ENCODE results near the gene ERCC6L.

The ERCC6L gene

GRCh38 chrX:72182924-72183323 lies 55.9 kb downstream of the ERCC6L start:
- Histone ChIP-seq H3K36me3 (ENCODE audit: low read length) (no peaks in the 10 kb centered on the region), H3K9me2 (replicated peaks; ENCODE audit: insufficient read depth, low read length) (no peaks in the 10 kb centered on the region), H4K20me1 (ENCODE audit: low read depth, low read length) (no peaks in the 10 kb centered on the region), H3K4me2 (ENCODE audit: low read depth, low read length, poor library complexity, severe bottlenecking) (peak overlapping the region; percentile 64), H3F3A (ENCODE audit: insufficient read depth) (peaks cover 8% of the 10 kb centered on the region; the same call in 1 of the 2 replicates), H2AFZ (ENCODE audit: low read depth, low read length, severe bottlenecking) (no peak overlapping the region), H3K4me3 (ENCODE audit: insufficient read depth, low read length, poor library complexity, severe bottlenecking) (no peak overlapping the region), H3K9me3 (ENCODE audit: insufficient read depth, low read length) (no peaks in the 10 kb centered on the region), H3K79me2 (ENCODE audit: insufficient read depth, low read length) (peaks cover 19% of the 10 kb centered on the region), H3K27me3 (ENCODE audit: low read length) (no peaks in the 10 kb centered on the region), H3K9ac (ENCODE audit: low read length) (0 out of 2 replicates have a peak overlapping the region, but pooled peaks have one; percentile 81), H3K27ac (ENCODE audit: low read depth, low read length) (no peak overlapping the region)
- TF ChIP-seq CTCF (IDR thresholded peaks at IDR 0.05; ENCODE audit: insufficient read depth, low read length, poor library complexity, severe bottlenecking) (no peak), EZH2phosphoT487 (conservative IDR thresholded peaks at IDR 0.05; ENCODE audit: low read length) (no peak)

GRCh38 chrX:72181178-72182125 lies 57.4 kb downstream of the ERCC6L start, which contains the start of gene PIN4:
Gene PIN4 (plus strand): TSS chrX:72181757. CDS start chrX:72181786, 29 bp downstream.
- Histone ChIP-seq H3K79me2 (ENCODE audit: insufficient read depth, low read length) (peaks cover 19% of the 10 kb centered on the region), H2AFZ (ENCODE audit: low read depth, low read length, severe bottlenecking) (peak within 1 kb of the TSS; percentile 87), H3K36me3 (ENCODE audit: low read length) (no peaks in the 10 kb centered on the region), H3F3A (ENCODE audit: insufficient read depth) (peaks cover 8% of the 10 kb centered on the region; the same call in 1 of the 2 replicates), H3K4me3 (ENCODE audit: insufficient read depth, low read length, poor library complexity, severe bottlenecking) (peak within 1 kb of the TSS; percentile 98), H3K9ac (ENCODE audit: low read length) (peak within 1 kb of the TSS; percentile 81), H3K27me3 (ENCODE audit: low read length) (no peaks in the 10 kb centered on the region), H3K9me3 (ENCODE audit: insufficient read depth, low read length) (no peaks in the 10 kb centered on the region), H3K9me2 (replicated peaks; ENCODE audit: insufficient read depth, low read length) (no peaks in the 10 kb centered on the region), H3K27ac (ENCODE audit: low read depth, low read length) (peak within 1 kb of the TSS; percentile 92), H3K4me2 (ENCODE audit: low read depth, low read length, poor library complexity, severe bottlenecking) (peak within 1 kb of the TSS; percentile 98), H4K20me1 (ENCODE audit: low read depth, low read length) (no peaks in the 10 kb centered on the region)
- TF ChIP-seq EZH2phosphoT487 (conservative IDR thresholded peaks at IDR 0.05; ENCODE audit: low read length): no peak
- no peak for TF ChIP-seq CTCF (IDR thresholded peaks at IDR 0.05; ENCODE audit: insufficient read depth, low read length, poor library complexity, severe bottlenecking)

- Histone ChIP-seq H4K20me1 (ENCODE audit: low read depth, low read length) (no peaks in the 10 kb centered on the region), H2AFZ (ENCODE audit: low read depth, low read length, severe bottlenecking) (peak overlapping the region; percentile 87), H3K4me3 (ENCODE audit: insufficient read depth, low read length, poor library complexity, severe bottlenecking) (peak overlapping the region; percentile 60), H3K27me3 (ENCODE audit: low read length) (no peaks in the 10 kb centered on the region), H3K4me2 (ENCODE audit: low read depth, low read length, poor library complexity, severe bottlenecking) (peak overlapping the region; percentile 98), H3F3A (ENCODE audit: insufficient read depth) (peaks cover 8% of the 10 kb centered on the region; the same call in 1 of the 2 replicates), H3K9me3 (ENCODE audit: insufficient read depth, low read length) (no peaks in the 10 kb centered on the region), H3K9me2 (replicated peaks; ENCODE audit: insufficient read depth, low read length) (no peaks in the 10 kb centered on the region), H3K36me3 (ENCODE audit: low read length) (no peaks in the 10 kb centered on the region), H3K27ac (ENCODE audit: low read depth, low read length) (peak overlapping the region; percentile 92), H3K79me2 (ENCODE audit: insufficient read depth, low read length) (peaks cover 19% of the 10 kb centered on the region), H3K9ac (ENCODE audit: low read length) (peak overlapping the region; percentile 81)
- TF ChIP-seq EZH2phosphoT487 (conservative IDR thresholded peaks at IDR 0.05; ENCODE audit: low read length) (no peak), CTCF (IDR thresholded peaks at IDR 0.05; ENCODE audit: insufficient read depth, low read length, poor library complexity, severe bottlenecking) (no peak)
Observed at GRCh38 chrX:72180539-72180938, 58.3 kb downstream of the ERCC6L start.
